ENCODE measurements around the gene CRTC3. TPM values are rescaled to one million over a fixed set of nuclear protein-coding genes. Genes with fewer than 3 reads are reported as not detected.

Gene CRTC3
- total RNA-seq, 1 donor from 2014 or later: 8.1 TPM

DNA sequence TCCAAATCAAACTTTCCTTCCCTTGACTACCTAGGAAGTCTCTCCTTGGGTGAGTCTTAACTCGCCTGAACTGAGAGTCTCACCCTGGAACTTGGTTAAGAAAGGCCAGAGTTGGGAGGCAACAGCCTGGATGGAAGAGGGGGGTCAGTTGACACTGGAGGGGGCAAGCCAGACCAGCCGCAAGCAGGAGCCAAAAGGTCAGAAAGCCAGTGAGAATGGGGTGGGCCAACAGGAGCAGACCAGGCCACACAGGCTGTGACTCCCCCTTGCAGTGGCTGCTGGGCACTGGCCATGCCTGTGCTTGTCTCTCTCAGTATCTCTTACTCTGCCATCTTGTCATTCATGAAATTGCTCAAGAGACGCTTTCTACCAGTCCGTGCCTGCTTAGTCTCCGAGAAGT is 32.9 kb downstream of the CRTC3 start:
- DNase-seq (ENCODE audit: low read depth, low spot score): no peak

- no peak for DNase-seq (ENCODE audit: low read depth, low spot score)
These were observed 33.7 kb downstream of the CRTC3 start for GRCh38 chr15:90563463-90563862.

DNA sequence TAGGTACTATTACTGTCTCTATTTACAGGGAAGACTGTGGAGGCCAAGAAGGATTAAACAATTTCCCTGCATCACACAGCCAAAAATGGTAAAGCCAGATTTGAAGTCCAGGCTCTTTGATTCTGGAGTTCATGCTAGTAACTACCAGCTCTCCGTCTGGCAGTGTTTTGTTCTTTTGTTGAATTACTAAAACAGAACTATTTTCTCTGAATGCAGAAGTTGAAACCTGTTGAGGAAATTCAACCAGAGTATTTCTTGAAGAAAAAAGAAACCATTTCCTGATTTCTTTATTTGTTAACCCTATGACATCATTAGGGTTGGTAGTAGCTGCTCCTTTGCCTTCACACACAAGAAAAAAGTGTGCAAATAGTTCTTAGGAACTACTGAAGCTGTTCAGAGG is 34.3 kb downstream of the CRTC3 start:
- no peak for DNase-seq (ENCODE audit: low read depth, low spot score)

GRCh38 chr15:90564590-90564989 is 34.9 kb downstream of the CRTC3 start:
- DNase-seq (ENCODE audit: low read depth, low spot score): no peak

DNA sequence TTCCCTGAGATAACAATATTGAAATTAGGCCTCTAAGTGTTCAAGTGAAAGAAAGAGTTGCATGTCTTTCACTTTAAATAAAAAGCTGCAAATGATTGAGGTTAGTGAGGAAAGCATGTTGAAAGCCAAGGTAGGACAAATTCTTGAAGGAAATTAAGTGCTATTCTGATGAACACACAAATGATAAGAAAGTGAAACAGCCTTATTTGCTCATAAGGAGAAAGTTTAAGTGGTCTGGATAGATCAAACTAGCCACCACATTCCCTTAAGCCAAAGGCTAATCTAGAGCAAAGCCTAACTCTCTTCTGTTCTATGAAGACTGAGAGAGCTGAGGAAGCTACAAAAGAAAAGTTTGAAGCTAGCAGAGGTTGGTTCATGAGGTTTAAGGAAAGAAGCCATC is 36.1 kb downstream of the CRTC3 start:
- DNase-seq (ENCODE audit: low read depth, low spot score): no peak

GRCh38 chr15:90570643-90571042 is 40.9 kb downstream of the CRTC3 start:
- DNase-seq (ENCODE audit: low read depth, low spot score): no peak

DNA sequence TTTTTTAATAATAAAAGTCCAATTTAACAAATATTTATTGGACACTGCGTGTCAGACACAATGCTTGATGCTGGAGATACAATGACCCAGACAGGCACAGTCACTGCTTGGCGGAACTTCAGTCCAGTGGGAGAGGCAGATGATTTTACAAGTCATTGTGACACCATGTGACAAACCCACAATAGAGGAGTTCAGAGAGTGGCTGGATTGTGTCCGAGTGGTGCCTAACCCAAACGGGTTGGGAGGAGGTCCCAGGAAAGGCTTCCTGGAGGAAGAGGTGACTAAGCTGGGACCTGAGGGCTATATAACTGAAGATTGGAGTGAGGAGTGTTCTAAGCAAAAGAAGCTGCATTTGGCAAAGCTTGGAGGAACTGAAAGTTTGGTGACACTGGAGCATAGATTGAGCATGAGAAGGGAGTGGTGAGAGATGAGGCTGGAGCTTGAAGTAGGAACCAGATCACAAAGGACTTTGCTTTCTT is 41.4 kb downstream of the CRTC3 start:
- no peak for DNase-seq (ENCODE audit: low read depth, low spot score)

DNA sequence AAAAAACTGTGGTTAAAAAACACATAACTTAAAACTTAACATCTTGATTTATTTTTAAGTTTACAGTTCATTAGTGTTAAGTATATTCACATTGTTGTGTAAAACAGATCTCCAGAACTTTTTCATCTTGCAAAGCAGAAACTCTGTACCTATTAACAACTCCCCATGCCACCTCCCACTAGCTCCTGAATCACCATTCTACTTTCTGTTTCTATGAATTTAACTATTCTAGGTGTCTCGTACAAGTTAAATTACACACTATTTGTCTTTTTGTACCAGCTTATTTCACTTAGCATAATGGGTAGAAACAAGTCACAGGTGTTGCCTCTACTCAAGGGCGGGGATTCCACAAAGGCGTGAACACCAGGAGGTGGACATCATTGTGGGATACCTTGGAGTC is 43.2 kb downstream of the CRTC3 start:
- no peak for DNase-seq (ENCODE audit: low read depth, low spot score)

DNA sequence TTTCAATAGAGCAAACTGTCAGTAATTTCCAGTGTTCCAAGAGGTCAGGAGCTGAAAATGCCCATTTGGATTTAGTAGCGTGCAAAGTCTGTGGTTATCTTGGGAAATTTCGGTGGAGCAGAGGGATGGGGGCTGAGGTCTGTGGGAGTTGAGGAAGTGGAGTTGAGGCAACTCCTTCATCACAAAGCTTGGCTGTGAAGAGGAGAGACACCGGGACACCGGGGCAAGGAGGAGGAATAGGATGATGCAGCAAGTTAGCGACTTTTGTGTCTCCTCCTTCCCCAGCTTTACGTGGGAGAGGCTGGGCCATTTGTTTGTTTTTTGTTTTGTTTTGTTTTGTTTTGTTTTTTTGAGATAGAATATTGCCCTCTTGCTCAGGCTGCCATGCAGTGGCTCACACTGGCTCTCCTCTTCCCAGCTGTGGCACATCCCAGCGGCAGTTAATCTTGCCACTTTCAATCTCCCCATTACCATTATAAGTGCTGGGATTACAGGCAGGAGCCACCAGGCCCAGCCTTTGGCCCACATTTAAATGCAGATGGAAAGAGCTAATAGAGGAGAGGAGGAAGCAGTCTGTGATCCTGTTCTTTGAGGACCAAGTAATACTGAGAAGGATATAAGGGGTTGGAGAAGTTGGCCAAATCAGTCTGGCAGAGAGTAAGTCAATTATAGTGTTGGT is 47.1 kb downstream of the CRTC3 start:
- no peak for DNase-seq (ENCODE audit: low read depth, low spot score)

GRCh38 chr15:90579213-90579612 is 49.5 kb downstream of the CRTC3 start:
- no peak for DNase-seq (ENCODE audit: low read depth, low spot score)

- no peak for DNase-seq (ENCODE audit: low read depth, low spot score)
These were observed 50.4 kb downstream of the CRTC3 start for GRCh38 chr15:90580099-90580498.

GRCh38 chr15:90580541-90580940 is 50.8 kb downstream of the CRTC3 start:
- DNase-seq (ENCODE audit: low read depth, low spot score): no peak

DNA sequence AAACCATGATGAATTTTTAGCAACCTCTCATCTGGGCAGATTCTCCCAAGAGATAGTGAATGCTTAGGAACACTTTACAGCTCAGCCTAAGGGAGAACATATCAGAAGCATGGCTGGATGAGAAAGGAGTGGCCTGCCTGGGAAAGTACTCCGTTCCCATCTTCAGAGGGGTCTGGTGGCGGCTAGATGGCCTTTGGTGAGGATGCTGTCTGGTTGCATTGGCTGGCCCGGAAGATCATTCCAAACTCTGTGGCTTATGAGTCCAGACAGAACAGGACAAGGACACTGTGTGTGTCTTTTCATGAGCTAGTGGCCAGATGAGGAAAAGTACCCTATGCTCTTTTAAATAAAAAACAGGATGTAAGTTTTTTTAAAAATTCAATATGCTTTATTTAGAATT is 51.2 kb downstream of the CRTC3 start:
- no peak for DNase-seq (ENCODE audit: low read depth, low spot score)

- DNase-seq (ENCODE audit: low read depth, low spot score): no peak
These were observed 52.1 kb downstream of the CRTC3 start for GRCh38 chr15:90581771-90582352.

DNA sequence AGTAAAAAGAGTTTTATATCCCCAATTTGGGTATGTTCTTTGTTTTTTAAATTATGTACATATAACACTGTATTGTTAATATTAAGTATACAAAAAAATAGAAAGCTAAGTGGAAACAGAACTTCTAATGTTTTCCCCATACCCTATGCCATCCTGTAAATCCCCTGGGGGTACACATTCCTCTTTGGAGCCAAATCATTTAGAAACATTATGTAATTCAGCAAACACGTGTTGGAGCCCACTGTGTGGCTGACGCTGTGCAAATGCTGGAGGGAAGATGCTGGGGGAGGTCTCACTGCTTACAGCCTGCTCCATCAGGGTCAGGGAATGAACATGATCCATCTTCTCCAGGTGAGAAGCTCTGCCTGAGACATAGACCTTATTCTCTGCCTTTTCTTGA is 52.8 kb downstream of the CRTC3 start:
- DNase-seq (ENCODE audit: low read depth, low spot score): no peak

GRCh38 chr15:90583471-90584252 is 53.9 kb downstream of the CRTC3 start:
- no peak for DNase-seq (ENCODE audit: low read depth, low spot score)

DNA sequence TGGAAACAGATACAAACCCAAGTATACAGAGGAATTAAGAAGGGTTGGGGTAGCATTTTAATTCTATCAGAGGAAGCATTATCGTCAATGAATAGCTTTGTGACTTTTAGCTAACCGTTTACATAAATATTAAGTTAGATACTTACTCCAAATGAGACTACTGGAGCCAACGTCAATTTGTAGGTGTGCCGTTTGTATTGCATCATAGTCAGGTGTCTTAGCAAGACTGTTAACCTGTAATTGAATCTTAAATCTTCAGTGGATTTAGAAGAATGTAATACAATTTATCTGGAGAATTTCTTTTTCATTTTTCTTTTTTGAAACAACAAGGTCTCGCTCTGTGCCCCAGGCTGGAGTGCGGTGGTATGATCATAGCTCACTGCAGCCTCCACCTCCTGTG is 55.1 kb downstream of the CRTC3 start:
- no peak for DNase-seq (ENCODE audit: low read depth, low spot score)

DNA sequence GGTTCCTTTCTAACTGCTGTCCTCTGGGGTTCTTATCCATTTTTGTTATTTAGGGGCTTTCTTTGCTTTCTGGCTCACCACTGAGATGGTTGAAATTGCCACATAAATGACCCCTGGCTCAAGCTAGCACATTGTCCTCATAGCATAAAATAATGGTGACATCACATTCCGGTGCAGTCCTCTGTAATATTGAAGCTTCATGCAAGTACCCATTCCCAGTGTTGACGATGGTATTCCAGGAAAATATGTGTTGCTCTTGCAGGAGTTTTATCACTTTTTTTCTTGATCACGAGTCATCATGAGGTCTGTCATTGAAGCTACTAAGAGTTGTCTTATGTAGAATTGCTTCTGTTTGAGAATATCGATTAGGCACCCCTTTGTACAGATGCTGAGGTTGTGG is 56.1 kb downstream of the CRTC3 start:
- DNase-seq (ENCODE audit: low read depth, low spot score): no peak

DNA sequence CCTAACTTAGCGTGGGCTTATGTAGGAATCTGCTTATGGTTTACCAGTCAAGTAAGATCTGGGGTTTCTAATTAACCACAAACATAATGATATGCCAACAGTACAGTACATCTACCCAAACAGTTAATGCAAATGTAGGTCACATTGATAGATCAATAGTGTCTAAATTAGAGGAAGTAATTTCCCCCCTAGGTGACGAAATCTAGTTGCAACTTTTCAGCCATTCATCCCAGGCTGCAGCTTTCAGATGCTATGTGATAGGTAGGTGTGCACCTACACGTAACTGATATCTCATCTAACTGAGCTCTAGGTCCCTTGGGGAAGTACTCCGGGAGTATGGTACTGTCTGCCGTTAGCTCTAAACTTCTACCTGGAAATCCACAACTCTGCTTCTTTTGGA is 57.2 kb downstream of the CRTC3 start:
- DNase-seq (ENCODE audit: low read depth, low spot score): no peak

DNA sequence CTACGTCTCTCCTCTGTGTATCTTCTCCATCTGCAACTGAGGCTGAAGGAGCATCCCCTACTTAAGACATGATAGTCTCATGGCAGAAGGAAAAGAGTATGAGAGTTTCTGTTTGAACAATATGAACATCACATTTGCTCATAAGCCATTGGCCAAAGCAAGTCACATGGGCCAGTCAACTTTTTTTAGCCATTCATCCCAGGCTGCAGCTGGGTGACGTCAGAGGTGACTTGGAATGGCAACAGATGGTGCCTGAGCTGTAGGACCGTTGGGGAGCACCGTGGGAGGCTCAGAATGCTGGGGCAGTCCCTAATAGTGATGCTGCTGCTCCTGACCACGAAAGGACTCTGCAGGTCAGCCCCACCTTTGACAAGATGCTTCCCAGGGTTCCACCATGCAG is 58.7 kb downstream of the CRTC3 start:
- no peak for DNase-seq (ENCODE audit: low read depth, low spot score)

GRCh38 chr15:90591524-90591923 is 61.8 kb downstream of the CRTC3 start:
- no peak for DNase-seq (ENCODE audit: low read depth, low spot score)

GRCh38 chr15:90592131-90592881 is 62.6 kb downstream of the CRTC3 start:
- no peak for DNase-seq (ENCODE audit: low read depth, low spot score)

All from pulmonary artery endothelial cell (primary cell).